ENCODE results near the gene FKBP3. TPM values are rescaled to one million over a fixed set of nuclear protein-coding genes. Genes with fewer than 3 reads are reported as not detected.

The FKBP3 gene
- total and polyA plus RNA-seq, 2 of the 4 experiments (the other 2 are of a cell fraction), result 8.6 to 45.3 TPM

- Histone ChIP-seq H3K27me3 (ENCODE audit: control insufficient read depth, insufficient read depth, low read length) (no peaks in the 10 kb centered on the region), H3K4me3 (ENCODE audit: insufficient read depth, low read depth, low read length) (no peak overlapping the region), H2BK120ac (ENCODE audit: low read depth, low read length) (no peak overlapping the region), H4K20me1 (ENCODE audit: insufficient read depth, low read length) (peaks cover 4% of the 10 kb centered on the region; the same call in 1 of the 2 replicates), H3K9me3 (ENCODE audit: control insufficient read depth, insufficient read depth, low read length) (no peaks in the 10 kb centered on the region), H3K9ac (ENCODE audit: low read depth, low read length) (no peak overlapping the region), H3K27ac (ENCODE audit: insufficient read depth, low read length) (peak overlapping the region; percentile 16; the same call in 1 of the 2 replicates), H3K79me1 (ENCODE audit: low read depth in 1 of 2, low read length in 2 of 2) (peaks cover 0 to 13% of the 10 kb centered on the region in 2 experiments; a peak in 2 of 4 replicates), H2AK9ac (replicated peaks; ENCODE audit: low read depth, low read length, poor library complexity) (no peak overlapping the region), H4K91ac (ENCODE audit: insufficient read depth, low read depth, low read length) (no peak overlapping the region), H3K14ac (replicated peaks; ENCODE audit: low read depth, low read length) (no peak overlapping the region), H3K36me3 (ENCODE audit: control insufficient read depth, insufficient read depth, low read length) (peaks cover 27% of the 10 kb centered on the region), H3K4me1 (ENCODE audit: control insufficient read depth, insufficient read depth, low read length) (peaks cover 6% of the 10 kb centered on the region; the same call in 1 of the 2 replicates), H2BK15ac (ENCODE audit: low read depth, low read length) (no peak overlapping the region), H2BK5ac (ENCODE audit: low read depth, low read length, poor library complexity, severe bottlenecking) (peak overlapping the region; percentile 60), H3K23ac (ENCODE audit: low read depth, low read length) (peak overlapping the region; percentile 58), H4K8ac (ENCODE audit: low read depth in 2 of 2, low read length in 2 of 2) (no peak overlapping the region; a peak in 1 of 4 replicates), H4K5ac (ENCODE audit: low read depth, low read length) (no peak overlapping the region), H3K56ac (ENCODE audit: extremely low read depth, insufficient read depth, low read length) (no peak overlapping the region), H2BK20ac (ENCODE audit: low read depth, low read length) (no peak overlapping the region), H3K9me1 (ENCODE audit: insufficient read depth, low read length) (no peaks in the 10 kb centered on the region), H2AFZ (replicated peaks; ENCODE audit: low read length, poor library complexity) (no peak overlapping the region), H3K18ac (ENCODE audit: low read depth, low read length) (no peak overlapping the region), H2AK5ac (ENCODE audit: low read depth, low read length) (no peak overlapping the region), H3K4me2 (ENCODE audit: low read depth, low read length) (no peak overlapping the region; the same call in 1 of the 2 replicates), H3K4ac (ENCODE audit: low read depth, low read length) (no peak overlapping the region)
- 54% methylated on average over 2 of the region's 6 CpGs; no CpG with 5 or more reads in 1 of the 2 experiments for WGBS, 2 experiments (ENCODE audit: extremely low coverage in 2 of 2, insufficient read length in 1 of 2)
- POLR2A ChIA-PET (ENCODE audit: unreplicated experiment), result no interaction called here
- ATAC-seq (ENCODE audit: low read depth) (peak; percentile 76), DNase-seq (peak; percentile 62)
- CTCF ChIA-PET, result no interaction called here
- dilution Hi-C loops (cut with HindIII; ENCODE audit: low sequenced_read_pairs, unreplicated experiment) (no loop called here), in situ Hi-C loops (cut with MboI; ENCODE audit: low sequenced_read_pairs) (no loop called here), intact Hi-C loops (cut with micrococcal nuclease) (no loop called here)
- TF ChIP-seq, protein P1, sequence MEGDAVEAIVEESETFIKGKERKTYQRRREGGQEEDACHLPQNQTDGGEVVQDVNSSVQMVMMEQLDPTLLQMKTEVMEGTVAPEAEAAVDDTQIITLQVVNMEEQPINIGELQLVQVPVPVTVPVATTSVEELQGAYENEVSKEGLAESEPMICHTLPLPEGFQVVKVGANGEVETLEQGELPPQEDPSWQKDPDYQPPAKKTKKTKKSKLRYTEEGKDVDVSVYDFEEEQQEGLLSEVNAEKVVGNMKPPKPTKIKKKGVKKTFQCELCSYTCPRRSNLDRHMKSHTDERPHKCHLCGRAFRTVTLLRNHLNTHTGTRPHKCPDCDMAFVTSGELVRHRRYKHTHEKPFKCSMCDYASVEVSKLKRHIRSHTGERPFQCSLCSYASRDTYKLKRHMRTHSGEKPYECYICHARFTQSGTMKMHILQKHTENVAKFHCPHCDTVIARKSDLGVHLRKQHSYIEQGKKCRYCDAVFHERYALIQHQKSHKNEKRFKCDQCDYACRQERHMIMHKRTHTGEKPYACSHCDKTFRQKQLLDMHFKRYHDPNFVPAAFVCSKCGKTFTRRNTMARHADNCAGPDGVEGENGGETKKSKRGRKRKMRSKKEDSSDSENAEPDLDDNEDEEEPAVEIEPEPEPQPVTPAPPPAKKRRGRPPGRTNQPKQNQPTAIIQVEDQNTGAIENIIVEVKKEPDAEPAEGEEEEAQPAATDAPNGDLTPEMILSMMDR (conservative IDR thresholded peaks at IDR 0.05; ENCODE audit: low read depth, low read length), result no peak
- no peak for TF ChIP-seq RCOR1 (IDR thresholded peaks at IDR 0.05; ENCODE audit: insufficient replicate concordance, low read length)
- no TSS peak for BruUV-seq (replicated peaks)
Observed at GRCh38 chr14:45112896-45113781, 21.1 kb downstream of the FKBP3 start.
